HG02623 (cell line): ENCODE data around the gene SMG7.
"Not testable (repeated sequence)": the region's sequence is repeated elsewhere in the genome, so short reads cannot be mapped to it uniquely, and the experiment has no call there.

Experiments
- ATAC-seq: cut with Tn5 transposase; IDR thresholded peaks from one replicate; pipeline ENCODE4 v1.9.1; 2021; ENCODE audit warnings: moderate library complexity; ENCODE audit not compliant: unreplicated experiment

The SMG7 gene

GRCh38 chr1:183472488-183473216 is at the start of gene SMG7:
Gene SMG7, plus strand, starts transcription at chr1:183472499. Its CDS starts 122 bp downstream, at chr1:183472621.
- ATAC-seq = peak; percentile 10

- no peak for ATAC-seq
Measured at GRCh38 chr1:183423541-183423940, 48.8 kb upstream of the SMG7 start.

- ATAC-seq = no peak
Measured at GRCh38 chr1:183424691-183425090, 47.6 kb upstream of the SMG7 start.

- not testable (repeated sequence) for ATAC-seq
Measured at GRCh38 chr1:183427591-183427990, 44.7 kb upstream of the SMG7 start.

GRCh38 chr1:183431840-183432547 is 40.3 kb upstream of the SMG7 start:
- ATAC-seq = no peak

- ATAC-seq = no peak
Measured at GRCh38 chr1:183432548-183432875, 39.8 kb upstream of the SMG7 start.

- ATAC-seq = no peak
Measured at GRCh38 chr1:183433703-183434102, 38.6 kb upstream of the SMG7 start.

- no peak for ATAC-seq
Measured at GRCh38 chr1:183435497-183435896, 36.8 kb upstream of the SMG7 start.

- no peak for ATAC-seq
Measured at GRCh38 chr1:183438060-183438459, 34.2 kb upstream of the SMG7 start.

- no peak for ATAC-seq
Measured at GRCh38 chr1:183443011-183443410, 29.3 kb upstream of the SMG7 start.

GRCh38 chr1:183443466-183443865 is 28.8 kb upstream of the SMG7 start:
- ATAC-seq = no peak

GRCh38 chr1:183444243-183444642 is 28.1 kb upstream of the SMG7 start:
- no peak for ATAC-seq

- ATAC-seq = no peak
Measured at GRCh38 chr1:183449223-183449770, 23.0 kb upstream of the SMG7 start.

- no peak for ATAC-seq
Measured at GRCh38 chr1:183450093-183450492, 22.2 kb upstream of the SMG7 start.

- ATAC-seq = no peak
Measured at GRCh38 chr1:183454377-183454776, 17.9 kb upstream of the SMG7 start.

GRCh38 chr1:183456826-183457225 is 15.5 kb upstream of the SMG7 start:
- ATAC-seq = no peak

- no peak for ATAC-seq
Measured at GRCh38 chr1:183457449-183457848, 14.8 kb upstream of the SMG7 start.

GRCh38 chr1:183460596-183460995 is 11.7 kb upstream of the SMG7 start:
- no peak for ATAC-seq

- no peak for ATAC-seq
Measured at GRCh38 chr1:183461350-183461749, 10.9 kb upstream of the SMG7 start.

GRCh38 chr1:183463566-183463965 is 8.7 kb upstream of the SMG7 start:
- no peak for ATAC-seq

GRCh38 chr1:183466781-183467180 is 5.5 kb upstream of the SMG7 start:
- ATAC-seq = no peak

GRCh38 chr1:183467687-183468086 is 4.6 kb upstream of the SMG7 start:
- ATAC-seq = no peak
